GM23338 (cell line): ENCODE results near the gene C17orf100. TPM values are rescaled to one million over a fixed set of nuclear protein-coding genes. Genes with fewer than 3 reads are reported as not detected.

Experiments
- ATAC-seq: fragments of 200-7000 bp; cut with Tn5 transposase; 3 replicates; pipeline ENCODE4 v1.9.1; 2020
- DNase-seq: peaks from one replicate; pipeline ENCODE4 v3.0.0-alpha.2; 2015; ENCODE audit warnings: low spot score
- H2AFZ ChIP-seq: fragments of 200-600 bp; sonication (generic); 2 replicates; pipeline ENCODE4 v1.8.0; 2016; ENCODE audit warnings: antibody characterized with exemption, mild to moderate bottlenecking, moderate library complexity
- H3F3A ChIP-seq: fragments of 200-600 bp; sonication (generic); replicated peaks from 2 replicates; pipeline ENCODE4 v1.8.0; 2017; ENCODE audit warnings: antibody characterized with exemption, mixed run types, low read depth
- H3K27ac ChIP-seq: fragments of 200-600 bp; sonication (generic); 2 replicates; pipeline ENCODE4 v1.6.1; 2016; ENCODE audit warnings: low read depth
- H3K27me3 ChIP-seq: fragments of 200-600 bp; sonication (generic); 2 replicates; pipeline ENCODE4 v1.8.0; 2016; ENCODE audit warnings: mild to moderate bottlenecking, mixed run types, moderate library complexity; ENCODE audit not compliant: insufficient read depth
- H3K36me3 ChIP-seq: fragments of 200-600 bp; sonication (generic); 2 replicates; pipeline ENCODE4 v1.8.0; 2016; ENCODE audit warnings: mild to moderate bottlenecking; ENCODE audit not compliant: insufficient read depth
- H3K4me1 ChIP-seq: fragments of 200-600 bp; sonication (generic); 2 replicates; pipeline ENCODE4 v1.8.0; 2016; ENCODE audit warnings: mild to moderate bottlenecking, moderate library complexity; ENCODE audit not compliant: insufficient read depth
- H3K4me2 ChIP-seq: fragments of 200-600 bp; sonication (generic); 2 replicates; pipeline ENCODE4 v1.7.1; 2017; ENCODE audit warnings: mixed run types
- H3K4me3 ChIP-seq: fragments of 200-600 bp; sonication (generic); 2 replicates; pipeline ENCODE4 v1.6.1; 2016; ENCODE audit warnings: mixed run types
- H3K79me2 ChIP-seq: fragments of 200-600 bp; sonication (generic); replicated peaks from 2 replicates; pipeline ENCODE4 v1.8.0; 2017; ENCODE audit warnings: mild to moderate bottlenecking; ENCODE audit not compliant: insufficient read depth
- H3K9me2 ChIP-seq: fragments of 200-600 bp; sonication (generic); 2 replicates; pipeline ENCODE4 v1.8.0; 2017; ENCODE audit not compliant: insufficient read depth
- H4K20me1 ChIP-seq: fragments of 200-600 bp; sonication (generic); replicated peaks from 2 replicates; pipeline ENCODE4 v1.8.0; 2017; ENCODE audit warnings: mild to moderate bottlenecking; ENCODE audit not compliant: insufficient read depth
- H3K27ac Mint-ChIP-seq: 2 replicates; pipeline ENCODE4 v1.8.0; 2020; ENCODE audit warnings: inconsistent platforms, mild to moderate bottlenecking, moderate library complexity, mixed read lengths
- H3K27me3 Mint-ChIP-seq: 3 replicates; pipeline ENCODE4 v1.8.0; 2022; ENCODE audit warnings: low read depth, mild to moderate bottlenecking, moderate library complexity, mixed read lengths, inconsistent platforms; ENCODE audit not compliant: insufficient read depth, poor library complexity
- H3K36me3 Mint-ChIP-seq: 3 replicates; pipeline ENCODE4 v1.8.0; 2021; ENCODE audit warnings: low read depth, mild to moderate bottlenecking, inconsistent platforms, moderate library complexity, mixed read lengths
- H3K4me1 Mint-ChIP-seq: 3 replicates; pipeline ENCODE4 v1.8.0; 2020; ENCODE audit warnings: mild to moderate bottlenecking, inconsistent platforms, mixed read lengths
- H3K4me3 Mint-ChIP-seq: 3 replicates; pipeline ENCODE4 v1.8.0; 2021; ENCODE audit warnings: moderate library complexity, mild to moderate bottlenecking, inconsistent platforms, mixed read lengths
- H3K9me3 Mint-ChIP-seq: 3 replicates; pipeline ENCODE4 v1.8.0; 2020; ENCODE audit warnings: moderate library complexity, mild to moderate bottlenecking, inconsistent platforms, mixed read lengths
- CREB1 ChIP-seq: fragments of 250-450 bp; sonication (Bioruptor Pico); IDR thresholded peaks from 2 replicates; pipeline ENCODE4 v1.5.0; 2020; ENCODE audit warnings: low read depth, mild to moderate bottlenecking, moderate library complexity
- ETS1 ChIP-seq: IDR thresholded peaks from 2 replicates; pipeline ENCODE4 v1.6.1; 2016; ENCODE audit warnings: antibody characterized with exemption
- JUNB ChIP-seq: IDR thresholded peaks from one replicate; pipeline ENCODE4 v1.6.1; 2016; ENCODE audit warnings: antibody characterized with exemption; ENCODE audit not compliant: unreplicated experiment
- NANOG ChIP-seq: IDR thresholded peaks from 2 replicates; pipeline ENCODE4 v1.6.1; 2016; ENCODE audit warnings: antibody characterized with exemption, borderline replicate concordance
- POLR2AphosphoS5 ChIP-seq: IDR thresholded peaks from 2 replicates; pipeline ENCODE4 v1.6.1; 2016; ENCODE audit warnings: antibody characterized with exemption, low read depth
- STAT1 ChIP-seq: IDR thresholded peaks from one replicate; pipeline ENCODE4 v1.6.1; 2016; ENCODE audit warnings: antibody characterized with exemption; ENCODE audit not compliant: unreplicated experiment
- ZNF114 ChIP-seq: fragments of 250-450 bp; sonication (Bioruptor Pico); IDR thresholded peaks from 2 replicates; pipeline ENCODE4 v1.5.0; 2020; ENCODE audit warnings: mild to moderate bottlenecking, moderate library complexity
- polyA plus RNA-seq: library from polyadenylated mRNA; unstranded; fragments of >200 nt; fragmentation: Nextera tagmentation; extraction: Ambion mirVana; gene quantifications from 2 replicates; pipeline ENCODE4 v1.2.1, GENCODE V29; 2016
- total RNA-seq: library from RNA; depleted of rRNA; stranded (reverse); fragments of >200 nt; shearing (Covaris generic); gene quantifications from 2 replicates; pipeline ENCODE4 v1.2.3, GENCODE V29; 2014
- TF ChIP-seq, protein P1 (sequence below): fragments of 250-450 bp; sonication (Bioruptor Pico); IDR thresholded peaks from 2 replicates; pipeline ENCODE4 v1.5.0; 2020; ENCODE audit warnings: mild to moderate bottlenecking, moderate library complexity
- TF ChIP-seq, protein P2 (sequence below): IDR thresholded peaks from one replicate; pipeline ENCODE4 v1.6.1; 2018; ENCODE audit warnings: antibody characterized with exemption; ENCODE audit not compliant: unreplicated experiment

C17orf100 gene
- total and polyA plus RNA-seq, 2 experiments from 2014 or later = 2.7 to 3.9 TPM

- TF ChIP-seq, protein P1, sequence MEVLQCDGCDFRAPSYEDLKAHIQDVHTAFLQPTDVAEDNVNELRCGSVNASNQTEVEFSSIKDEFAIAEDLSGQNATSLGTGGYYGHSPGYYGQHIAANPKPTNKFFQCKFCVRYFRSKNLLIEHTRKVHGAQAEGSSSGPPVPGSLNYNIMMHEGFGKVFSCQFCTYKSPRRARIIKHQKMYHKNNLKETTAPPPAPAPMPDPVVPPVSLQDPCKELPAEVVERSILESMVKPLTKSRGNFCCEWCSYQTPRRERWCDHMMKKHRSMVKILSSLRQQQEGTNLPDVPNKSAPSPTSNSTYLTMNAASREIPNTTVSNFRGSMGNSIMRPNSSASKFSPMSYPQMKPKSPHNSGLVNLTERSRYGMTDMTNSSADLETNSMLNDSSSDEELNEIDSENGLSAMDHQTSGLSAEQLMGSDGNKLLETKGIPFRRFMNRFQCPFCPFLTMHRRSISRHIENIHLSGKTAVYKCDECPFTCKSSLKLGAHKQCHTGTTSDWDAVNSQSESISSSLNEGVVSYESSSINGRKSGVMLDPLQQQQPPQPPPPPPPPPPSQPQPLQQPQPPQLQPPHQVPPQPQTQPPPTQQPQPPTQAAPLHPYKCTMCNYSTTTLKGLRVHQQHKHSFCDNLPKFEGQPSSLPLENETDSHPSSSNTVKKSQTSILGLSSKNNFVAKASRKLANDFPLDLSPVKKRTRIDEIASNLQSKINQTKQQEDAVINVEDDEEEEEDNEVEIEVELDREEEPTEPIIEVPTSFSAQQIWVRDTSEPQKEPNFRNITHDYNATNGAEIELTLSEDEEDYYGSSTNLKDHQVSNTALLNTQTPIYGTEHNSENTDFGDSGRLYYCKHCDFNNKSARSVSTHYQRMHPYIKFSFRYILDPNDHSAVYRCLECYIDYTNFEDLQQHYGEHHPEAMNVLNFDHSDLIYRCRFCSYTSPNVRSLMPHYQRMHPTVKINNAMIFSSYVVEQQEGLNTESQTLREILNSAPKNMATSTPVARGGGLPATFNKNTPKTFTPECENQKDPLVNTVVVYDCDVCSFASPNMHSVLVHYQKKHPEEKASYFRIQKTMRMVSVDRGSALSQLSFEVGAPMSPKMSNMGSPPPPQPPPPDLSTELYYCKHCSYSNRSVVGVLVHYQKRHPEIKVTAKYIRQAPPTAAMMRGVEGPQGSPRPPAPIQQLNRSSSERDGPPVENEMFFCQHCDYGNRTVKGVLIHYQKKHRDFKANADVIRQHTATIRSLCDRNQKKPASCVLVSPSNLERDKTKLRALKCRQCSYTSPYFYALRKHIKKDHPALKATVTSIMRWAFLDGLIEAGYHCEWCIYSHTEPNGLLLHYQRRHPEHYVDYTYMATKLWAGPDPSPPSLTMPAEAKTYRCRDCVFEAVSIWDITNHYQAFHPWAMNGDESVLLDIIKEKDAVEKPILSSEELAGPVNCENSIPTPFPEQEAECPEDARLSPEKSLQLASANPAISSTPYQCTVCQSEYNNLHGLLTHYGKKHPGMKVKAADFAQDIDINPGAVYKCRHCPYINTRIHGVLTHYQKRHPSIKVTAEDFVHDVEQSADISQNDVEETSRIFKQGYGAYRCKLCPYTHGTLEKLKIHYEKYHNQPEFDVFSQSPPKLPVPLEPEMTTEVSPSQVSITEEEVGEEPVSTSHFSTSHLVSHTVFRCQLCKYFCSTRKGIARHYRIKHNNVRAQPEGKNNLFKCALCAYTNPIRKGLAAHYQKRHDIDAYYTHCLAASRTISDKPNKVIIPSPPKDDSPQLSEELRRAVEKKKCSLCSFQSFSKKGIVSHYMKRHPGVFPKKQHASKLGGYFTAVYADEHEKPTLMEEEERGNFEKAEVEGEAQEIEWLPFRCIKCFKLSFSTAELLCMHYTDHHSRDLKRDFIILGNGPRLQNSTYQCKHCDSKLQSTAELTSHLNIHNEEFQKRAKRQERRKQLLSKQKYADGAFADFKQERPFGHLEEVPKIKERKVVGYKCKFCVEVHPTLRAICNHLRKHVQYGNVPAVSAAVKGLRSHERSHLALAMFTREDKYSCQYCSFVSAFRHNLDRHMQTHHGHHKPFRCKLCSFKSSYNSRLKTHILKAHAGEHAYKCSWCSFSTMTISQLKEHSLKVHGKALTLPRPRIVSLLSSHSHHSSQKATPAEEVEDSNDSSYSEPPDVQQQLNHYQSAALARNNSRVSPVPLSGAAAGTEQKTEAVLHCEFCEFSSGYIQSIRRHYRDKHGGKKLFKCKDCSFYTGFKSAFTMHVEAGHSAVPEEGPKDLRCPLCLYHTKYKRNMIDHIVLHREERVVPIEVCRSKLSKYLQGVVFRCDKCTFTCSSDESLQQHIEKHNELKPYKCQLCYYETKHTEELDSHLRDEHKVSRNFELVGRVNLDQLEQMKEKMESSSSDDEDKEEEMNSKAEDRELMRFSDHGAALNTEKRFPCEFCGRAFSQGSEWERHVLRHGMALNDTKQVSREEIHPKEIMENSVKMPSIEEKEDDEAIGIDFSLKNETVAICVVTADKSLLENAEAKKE (CRISPR knock-in tag) = no peak
- TF ChIP-seq ETS1 (no peak), ZNF114 (CRISPR knock-in tag) (no peak), STAT1 (no peak), JUNB (no peak), CREB1 (CRISPR knock-in tag) (no peak)
These were observed 21.2 kb upstream of the C17orf100 start (continued) for GRCh38 chr17:6630390-6630789.

DNA sequence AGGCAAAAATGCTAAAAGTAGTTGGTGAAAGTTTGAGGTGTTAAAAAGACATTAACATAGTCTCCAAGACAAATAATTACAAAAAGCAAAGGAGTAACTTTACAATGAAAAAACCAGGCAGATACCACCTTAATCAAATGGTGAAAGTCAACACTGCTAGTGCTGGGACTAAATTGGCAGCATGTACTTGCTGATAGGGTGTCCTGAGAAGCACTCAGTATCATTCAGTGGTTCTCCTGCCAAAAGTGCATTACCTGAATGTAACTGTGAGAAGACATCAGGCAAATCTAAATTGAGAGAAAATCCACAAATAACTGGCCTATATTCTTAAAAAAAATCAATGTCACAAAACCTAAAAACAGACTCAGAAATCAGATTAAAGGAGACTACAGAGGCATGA is 19.0 kb upstream of the C17orf100 start:
- Mint-ChIP-seq H3K9me3 (no peaks in the 10 kb centered on the region; the same call in 2 of the 3 replicates), H3K27ac (no peak overlapping the region), H3K27me3 (peaks cover 5% of the 10 kb centered on the region), H3K36me3 (peaks cover 48% of the 10 kb centered on the region), H3K4me3 (no peak overlapping the region), H3K4me1 (no peaks in the 10 kb centered on the region)
- peaks cover 32% of the 10 kb centered on the region for H3K36me3 ChIP-seq
- H4K20me1 ChIP-seq = peaks cover 14% of the 10 kb centered on the region
- no peak overlapping the region for H2AFZ ChIP-seq
- ATAC-seq (no peak), DNase-seq (no peak)
- H3F3A ChIP-seq = no peaks in the 10 kb centered on the region
- no peak overlapping the region for H3K4me2 ChIP-seq
- no peaks in the 10 kb centered on the region for H3K79me2 ChIP-seq
- H3K27ac ChIP-seq = no peak overlapping the region
- H3K4me1 ChIP-seq = no peaks in the 10 kb centered on the region
- no peaks in the 10 kb centered on the region for H3K27me3 ChIP-seq
- no peaks in the 10 kb centered on the region for H3K9me2 ChIP-seq
- H3K4me3 ChIP-seq = no peak overlapping the region
- TF ChIP-seq, protein P2, sequence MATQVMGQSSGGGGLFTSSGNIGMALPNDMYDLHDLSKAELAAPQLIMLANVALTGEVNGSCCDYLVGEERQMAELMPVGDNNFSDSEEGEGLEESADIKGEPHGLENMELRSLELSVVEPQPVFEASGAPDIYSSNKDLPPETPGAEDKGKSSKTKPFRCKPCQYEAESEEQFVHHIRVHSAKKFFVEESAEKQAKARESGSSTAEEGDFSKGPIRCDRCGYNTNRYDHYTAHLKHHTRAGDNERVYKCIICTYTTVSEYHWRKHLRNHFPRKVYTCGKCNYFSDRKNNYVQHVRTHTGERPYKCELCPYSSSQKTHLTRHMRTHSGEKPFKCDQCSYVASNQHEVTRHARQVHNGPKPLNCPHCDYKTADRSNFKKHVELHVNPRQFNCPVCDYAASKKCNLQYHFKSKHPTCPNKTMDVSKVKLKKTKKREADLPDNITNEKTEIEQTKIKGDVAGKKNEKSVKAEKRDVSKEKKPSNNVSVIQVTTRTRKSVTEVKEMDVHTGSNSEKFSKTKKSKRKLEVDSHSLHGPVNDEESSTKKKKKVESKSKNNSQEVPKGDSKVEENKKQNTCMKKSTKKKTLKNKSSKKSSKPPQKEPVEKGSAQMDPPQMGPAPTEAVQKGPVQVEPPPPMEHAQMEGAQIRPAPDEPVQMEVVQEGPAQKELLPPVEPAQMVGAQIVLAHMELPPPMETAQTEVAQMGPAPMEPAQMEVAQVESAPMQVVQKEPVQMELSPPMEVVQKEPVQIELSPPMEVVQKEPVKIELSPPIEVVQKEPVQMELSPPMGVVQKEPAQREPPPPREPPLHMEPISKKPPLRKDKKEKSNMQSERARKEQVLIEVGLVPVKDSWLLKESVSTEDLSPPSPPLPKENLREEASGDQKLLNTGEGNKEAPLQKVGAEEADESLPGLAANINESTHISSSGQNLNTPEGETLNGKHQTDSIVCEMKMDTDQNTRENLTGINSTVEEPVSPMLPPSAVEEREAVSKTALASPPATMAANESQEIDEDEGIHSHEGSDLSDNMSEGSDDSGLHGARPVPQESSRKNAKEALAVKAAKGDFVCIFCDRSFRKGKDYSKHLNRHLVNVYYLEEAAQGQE = no peak
- no peak for TF ChIP-seq ETS1
- no peak for TF ChIP-seq JUNB
- no peak for TF ChIP-seq CREB1 (CRISPR knock-in tag)
- TF ChIP-seq NANOG = no peak
- no peak for TF ChIP-seq POLR2AphosphoS5
